Hepatocyte (in vitro differentiated cells): ENCODE measurements around the gene SLCO2A1.

Experiments
- CTCF ChIP-seq: fragments of 200-600 bp; sonication (generic); IDR thresholded peaks from 2 replicates; pipeline ENCODE4 v1.5.1; 2016; ENCODE audit warnings: antibody characterized with exemption, mild to moderate bottlenecking; ENCODE audit not compliant: poor library complexity
- EZH2 ChIP-seq: fragments of 200-600 bp; sonication (generic); IDR thresholded peaks from 2 replicates; pipeline ENCODE4 v1.6.1; 2016; ENCODE audit warnings: antibody characterized with exemption, mild to moderate bottlenecking, borderline replicate concordance

- TF ChIP-seq CTCF (no peak), EZH2 (no peak)
Measured at GRCh38 chr3:133937061-133937686, 92.6 kb downstream of the SLCO2A1 start.
